DMS79 treated with DMSO at 0.1 percent for 48 hours (cell line): ENCODE results near the gene CHTF18.
A peak's percentile ranks its signal among the peaks of the same experiment; 100 is the strongest.
"Not testable (repeated sequence)": the region's sequence is repeated elsewhere in the genome, so short reads cannot be mapped to it uniquely, and the experiment has no call there.

Source experiments
- DNase-seq: peaks from one replicate; lab custom pipeline; 2025; lab: John Stamatoyannopoulos, UW

Gene CHTF18

GRCh38 chr16:808085-808386 is 19.6 kb downstream of the CHTF18 start:
- no peak for DNase-seq

GRCh38 chr16:813204-813915 is 24.9 kb downstream of the CHTF18 start:
- peak; percentile 42 for DNase-seq

- no peak for DNase-seq
These were observed 25.5 kb downstream of the CHTF18 start for GRCh38 chr16:813916-814412.

DNA sequence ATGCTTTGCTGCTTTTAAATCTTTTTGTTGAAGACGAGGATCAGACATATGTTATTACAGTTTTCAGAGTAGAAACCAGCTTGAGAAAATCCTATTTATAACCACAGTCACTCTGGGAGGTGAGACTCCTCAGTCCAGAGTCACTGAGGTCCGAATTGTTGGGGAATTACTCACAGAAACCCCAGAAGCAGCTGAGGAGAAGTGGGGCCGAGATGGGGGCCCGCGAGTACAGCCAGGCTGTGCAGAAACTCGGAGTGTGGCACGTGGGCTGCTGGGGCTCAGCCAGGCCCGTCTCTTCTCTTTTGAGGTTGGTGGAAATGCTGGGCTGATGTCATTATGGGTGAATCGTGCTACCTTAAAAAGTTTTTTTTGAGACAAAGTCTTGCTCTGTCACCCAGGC is 26.6 kb downstream of the CHTF18 start:
- DNase-seq, result no peak

GRCh38 chr16:815861-816260 is 27.4 kb downstream of the CHTF18 start:
- no peak for DNase-seq

GRCh38 chr16:817001-817906 is 28.8 kb downstream of the CHTF18 start:
- no peak for DNase-seq

DNA sequence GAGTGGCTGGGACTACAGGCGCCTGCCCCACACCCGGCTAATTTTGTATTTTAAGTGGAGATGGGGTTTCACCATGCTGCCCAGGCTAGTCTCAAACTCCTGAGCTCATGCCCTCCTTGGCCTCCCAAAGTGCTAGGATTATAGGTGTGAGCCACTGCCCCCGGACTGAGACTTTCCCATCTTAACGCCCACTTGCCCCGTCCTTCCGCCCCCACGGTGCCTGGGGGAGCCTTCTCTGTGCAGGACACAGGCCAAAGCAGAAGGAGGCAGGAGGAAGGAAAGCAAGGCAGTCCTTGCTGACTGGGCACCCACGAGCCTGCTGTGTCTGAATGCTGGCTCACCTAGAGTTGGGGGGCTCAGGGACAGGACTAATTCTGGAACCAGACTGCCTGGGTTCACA is 29.7 kb downstream of the CHTF18 start:
- DNase-seq, result no peak

- DNase-seq, result no peak
These were observed 30.2 kb downstream of the CHTF18 start for GRCh38 chr16:818592-818991.

DNA sequence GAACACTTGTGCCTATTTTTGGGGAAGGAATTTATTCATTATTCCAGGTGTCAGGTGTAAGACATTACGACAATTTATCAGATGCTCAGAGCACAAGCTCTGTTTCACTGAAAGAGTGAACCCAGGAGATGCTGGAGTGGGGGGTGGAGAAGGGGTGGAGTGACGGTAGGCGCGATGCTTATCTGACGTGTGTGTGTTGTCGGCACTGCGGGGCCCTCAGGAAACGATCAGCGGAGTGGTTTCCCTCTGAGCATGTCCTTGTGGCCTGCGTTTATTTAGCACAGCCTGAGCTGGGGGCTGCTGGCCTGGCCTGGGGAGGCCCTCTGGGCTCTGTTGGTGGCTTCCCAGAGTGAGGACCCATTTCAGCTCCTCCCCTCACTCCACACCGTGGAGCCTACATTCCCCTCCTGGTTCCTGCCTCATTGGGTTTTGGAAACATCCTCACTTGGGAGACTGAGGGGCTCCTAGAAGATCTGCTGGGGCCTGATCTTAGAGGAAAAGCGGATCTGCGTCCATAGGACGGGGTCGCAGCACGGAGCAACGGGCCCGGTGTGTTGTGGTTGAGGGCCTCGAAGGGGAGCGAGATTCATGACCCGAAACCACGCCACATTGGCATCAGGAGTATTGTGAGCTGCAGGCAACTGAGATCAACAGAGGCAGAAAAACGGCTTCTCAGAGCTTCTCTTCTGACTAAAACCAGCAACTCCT is 31.1 kb downstream of the CHTF18 start:
- no peak for DNase-seq

GRCh38 chr16:820044-820408 is 31.6 kb downstream of the CHTF18 start:
- DNase-seq, result not testable (repeated sequence)

- no peak for DNase-seq
These were observed 32.3 kb downstream of the CHTF18 start for GRCh38 chr16:820748-821147.

DNA sequence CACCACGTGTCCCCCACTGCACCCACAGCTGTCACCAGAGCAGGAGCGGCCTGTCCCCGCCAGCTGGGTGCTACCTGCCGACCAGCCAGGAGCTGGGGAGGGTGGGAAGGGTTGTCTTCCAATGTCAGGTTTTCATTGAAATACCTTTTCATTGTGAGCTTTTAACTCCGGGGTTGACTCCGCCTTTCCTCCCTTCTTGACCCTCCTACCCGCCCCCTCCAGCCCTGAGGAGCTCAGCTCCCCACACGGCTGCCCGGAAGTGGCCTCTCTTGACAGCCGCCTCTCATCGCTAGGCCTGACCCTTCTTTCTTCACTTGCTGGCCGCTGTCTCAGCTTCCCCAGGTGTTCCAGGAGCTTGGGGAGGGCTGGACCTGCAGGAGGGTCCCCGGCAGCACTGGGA is 33.3 kb downstream of the CHTF18 start:
- no peak for DNase-seq

GRCh38 chr16:822174-822908 is 33.9 kb downstream of the CHTF18 start:
- no peak for DNase-seq

DNA sequence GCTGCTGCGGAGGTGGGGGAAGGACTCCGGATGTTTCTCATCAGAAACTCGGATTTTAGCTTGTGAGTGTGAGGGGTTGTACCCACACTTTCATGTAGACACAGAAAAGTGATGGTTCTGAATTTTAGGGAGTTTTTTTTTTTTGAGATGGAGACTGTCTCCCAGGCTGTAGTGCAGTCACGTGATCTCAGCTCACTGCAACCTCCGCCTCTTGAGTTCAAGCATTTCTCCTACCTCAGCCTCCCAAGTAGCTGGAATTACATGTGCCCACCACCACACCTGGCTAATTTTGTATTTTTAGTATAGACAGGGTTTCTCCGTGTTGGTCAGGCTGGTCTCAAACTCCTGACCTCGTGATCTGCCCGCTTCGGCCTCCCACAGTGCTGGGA is 34.5 kb downstream of the CHTF18 start:
- no peak for DNase-seq

DNA sequence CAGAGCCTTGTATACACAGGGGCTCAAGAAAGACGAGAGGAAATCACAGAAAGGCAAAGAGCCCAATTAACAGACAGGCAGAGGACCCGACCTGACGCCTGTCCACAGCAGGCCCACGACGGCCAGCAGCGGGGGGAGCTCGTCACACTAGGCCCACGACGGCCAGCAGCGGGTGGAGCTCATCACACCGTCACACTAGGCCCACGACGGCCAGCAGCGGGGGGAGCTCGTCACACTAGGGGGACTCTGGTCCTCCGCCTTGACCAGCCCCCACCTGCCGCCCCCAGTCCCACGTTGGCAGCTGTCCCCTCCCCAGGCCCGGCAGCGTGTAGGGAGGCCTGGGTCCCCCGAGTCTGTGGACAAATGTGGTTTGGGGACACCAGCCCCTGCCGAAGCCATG is 35.8 kb downstream of the CHTF18 start:
- no peak for DNase-seq

- DNase-seq, result no peak
These were observed 36.2 kb downstream of the CHTF18 start for GRCh38 chr16:824601-825000.

- DNase-seq, result peak; percentile 57
These were observed 37.1 kb downstream of the CHTF18 start for GRCh38 chr16:825341-826061.

GRCh38 chr16:827513-827912 is 39.1 kb downstream of the CHTF18 start:
- DNase-seq, result no peak

- DNase-seq, result no peak
These were observed 40.5 kb downstream of the CHTF18 start for GRCh38 chr16:828891-829290.

DNA sequence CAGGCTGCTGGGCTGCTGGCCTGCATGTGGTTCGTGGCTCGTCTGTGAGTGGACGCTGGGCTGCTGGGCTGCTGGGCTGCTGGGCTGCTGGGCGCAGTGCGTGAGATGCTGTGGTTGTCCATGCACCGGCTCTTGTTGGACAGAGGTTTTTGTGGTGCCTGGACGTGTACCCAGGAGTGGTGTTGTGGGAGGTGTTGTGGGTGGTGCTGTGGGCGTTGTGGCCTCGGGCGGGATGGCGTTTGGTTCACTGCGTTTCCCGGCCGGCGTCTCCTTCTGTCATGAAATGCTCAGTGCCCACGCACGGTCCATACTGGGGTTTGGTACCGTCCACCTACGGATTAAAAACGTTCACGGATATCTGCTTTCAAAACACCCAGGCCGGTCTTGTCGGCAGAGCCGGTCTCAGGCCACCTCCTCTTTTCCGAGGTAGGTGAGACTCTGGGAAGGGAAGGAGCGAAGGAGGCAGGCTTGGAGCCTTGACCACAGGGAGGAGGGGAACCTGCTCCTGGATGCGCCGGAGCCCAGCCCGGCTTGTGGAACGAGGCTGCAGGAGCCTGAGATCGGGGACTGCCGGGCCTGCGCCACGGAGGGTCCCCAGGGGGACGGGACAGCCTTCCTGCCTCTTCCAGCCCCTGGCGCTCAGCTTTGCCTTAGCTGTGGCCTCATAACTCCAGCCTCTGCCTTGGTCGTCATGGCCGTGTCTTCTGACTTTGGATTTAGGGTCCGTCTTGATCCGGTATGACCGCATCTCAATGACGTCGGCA is 41.9 kb downstream of the CHTF18 start:
- no peak for DNase-seq
